Measurements from ENCODE around the gene MSI2.

Gene MSI2

DNA sequence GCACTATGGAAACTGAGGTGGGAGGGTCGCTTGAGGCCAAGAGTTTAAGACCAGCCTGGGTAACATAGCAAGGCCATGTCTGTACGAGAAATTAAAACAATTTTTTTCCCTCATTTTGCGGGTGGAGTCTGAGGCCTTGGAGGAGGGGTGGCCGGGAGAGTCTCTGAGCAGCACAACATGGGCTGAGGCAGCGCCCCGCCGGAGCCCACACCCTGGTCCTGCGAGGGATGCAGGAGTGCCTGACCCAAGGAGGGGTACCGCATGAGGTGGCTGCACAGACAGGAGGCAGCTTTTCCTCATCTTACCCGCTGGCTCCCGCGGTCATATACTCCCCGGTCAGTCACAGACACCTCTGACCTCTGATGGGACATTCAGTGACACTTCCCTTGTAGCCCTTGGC lies 67.7 kb downstream of the MSI2 start:
- no peak for DNase-seq

- no peak for DNase-seq
These were observed 68.3 kb downstream of the MSI2 start for GRCh38 chr17:57324631-57325030.

DNA sequence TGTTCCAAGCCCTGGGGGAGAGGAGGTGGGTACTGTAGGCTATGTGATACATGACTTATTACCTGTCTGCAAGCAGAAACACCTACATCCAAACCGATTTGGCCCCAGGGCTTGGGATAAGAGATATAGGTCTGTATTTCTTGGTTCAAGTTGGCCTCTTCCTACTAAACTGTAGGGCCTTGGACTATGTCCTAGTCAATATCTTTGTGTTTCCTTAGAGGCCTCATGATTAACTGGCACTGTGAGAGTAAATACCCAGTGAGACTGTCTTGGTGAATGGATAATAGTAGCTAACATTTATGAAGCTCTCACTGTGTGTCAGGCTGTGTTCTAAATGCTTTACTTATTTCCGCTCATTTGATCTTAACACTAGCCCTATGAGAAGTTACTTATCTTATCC lies 70.0 kb downstream of the MSI2 start:
- no peak for DNase-seq

- DNase-seq, result no peak
These were observed 70.4 kb downstream of the MSI2 start for GRCh38 chr17:57326764-57327163.

- DNase-seq, result no peak
These were observed 71.0 kb downstream of the MSI2 start for GRCh38 chr17:57327176-57327970.

DNA sequence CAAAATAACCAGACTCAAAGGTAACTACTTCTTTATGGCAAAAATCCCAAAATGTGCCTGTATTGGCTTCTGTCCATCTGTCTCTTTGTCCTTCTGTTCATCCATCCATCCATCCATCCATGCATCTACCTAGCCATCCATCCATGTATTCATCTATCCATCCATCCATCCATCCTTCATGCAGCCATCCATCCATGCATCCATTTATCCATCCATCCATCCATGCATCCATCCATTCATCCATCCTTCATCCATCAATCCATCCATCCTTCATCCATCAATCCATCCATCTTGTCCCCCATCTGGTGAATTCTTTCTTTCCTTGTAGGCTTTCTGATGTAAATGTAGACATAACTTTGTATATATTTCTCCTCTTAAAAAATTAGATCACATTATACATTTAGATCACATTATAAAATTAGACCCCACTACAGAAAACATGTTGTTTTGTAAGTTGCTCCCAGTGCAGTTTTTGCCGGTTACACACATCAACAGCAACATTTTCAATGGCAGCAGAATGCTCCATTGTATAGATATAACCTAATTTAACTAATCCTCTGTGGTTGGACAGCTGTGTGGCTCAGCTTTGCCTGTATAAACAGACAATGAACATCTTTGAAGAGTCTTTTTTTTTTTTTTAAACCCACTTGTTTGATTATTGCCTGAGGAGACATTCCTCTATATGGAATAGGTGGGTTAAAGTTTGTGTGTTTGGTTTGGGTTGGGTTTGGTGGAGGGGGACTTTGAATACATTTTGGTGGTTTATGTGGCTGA lies 72.0 kb downstream of the MSI2 start:
- DNase-seq, result no peak

DNA sequence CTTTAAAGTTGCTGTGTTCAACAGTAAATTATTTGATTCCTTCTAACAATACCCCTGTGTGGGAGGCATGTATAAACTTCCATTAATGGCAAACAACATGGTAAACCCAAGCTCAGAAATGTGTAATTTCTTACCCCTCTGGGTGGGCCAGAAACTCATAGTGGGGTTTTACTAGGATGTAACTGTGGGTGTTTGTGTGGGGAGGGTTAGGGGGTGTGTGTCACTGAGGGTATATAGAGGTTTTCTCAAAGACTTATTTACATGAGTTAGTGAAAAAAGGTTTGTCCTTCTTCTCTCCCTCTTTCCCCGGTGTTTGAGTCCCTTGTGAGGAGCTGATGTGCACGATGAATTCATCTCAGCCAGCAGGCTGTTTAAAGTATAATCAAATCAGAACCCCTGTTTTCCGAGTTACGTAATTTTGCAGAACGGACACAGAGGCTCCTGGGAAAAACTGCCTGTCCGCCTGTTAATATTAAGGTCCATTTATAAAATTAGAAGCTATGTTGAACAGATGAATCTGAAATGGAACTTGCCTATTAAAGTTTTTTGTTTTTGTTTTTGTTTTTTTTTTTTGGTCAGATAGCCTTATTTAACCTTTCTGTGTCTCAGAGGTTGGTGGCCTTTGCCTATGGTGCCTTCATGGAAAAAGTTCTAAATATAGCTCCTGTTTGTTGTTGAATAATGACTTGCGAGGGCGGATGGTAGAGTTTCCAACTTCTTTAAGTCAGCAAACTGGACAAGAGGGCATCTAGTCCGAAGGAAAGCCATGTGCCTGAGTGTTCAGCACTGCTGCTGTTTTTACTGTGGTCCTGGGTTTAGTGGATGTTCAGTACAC lies 73.3 kb downstream of the MSI2 start:
- DNase-seq, result no peak

GRCh38 chr17:57330587-57330986 lies 74.3 kb downstream of the MSI2 start:
- no peak for DNase-seq

- no peak for DNase-seq
These were observed 75.1 kb downstream of the MSI2 start for GRCh38 chr17:57331423-57331822.

DNA sequence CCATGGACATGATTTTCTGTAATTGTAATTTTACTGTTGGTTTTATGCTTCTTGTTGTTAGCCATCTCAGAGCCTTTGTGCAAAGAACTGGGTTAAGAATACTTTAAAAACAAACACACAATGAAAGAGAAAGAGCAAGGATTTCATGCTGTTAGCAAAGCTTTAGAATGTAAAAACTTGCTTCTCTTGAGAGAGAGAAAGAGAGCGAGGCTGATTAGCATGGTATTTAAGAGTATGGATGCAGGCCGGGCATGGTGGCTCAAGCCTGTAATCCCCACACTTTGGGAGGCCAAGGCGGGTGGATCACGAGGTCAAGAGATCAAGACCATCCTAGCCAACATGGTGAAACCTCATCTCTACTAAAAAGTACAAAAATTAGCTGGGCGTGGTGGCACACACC lies 76.2 kb downstream of the MSI2 start:
- DNase-seq, result no peak

DNA sequence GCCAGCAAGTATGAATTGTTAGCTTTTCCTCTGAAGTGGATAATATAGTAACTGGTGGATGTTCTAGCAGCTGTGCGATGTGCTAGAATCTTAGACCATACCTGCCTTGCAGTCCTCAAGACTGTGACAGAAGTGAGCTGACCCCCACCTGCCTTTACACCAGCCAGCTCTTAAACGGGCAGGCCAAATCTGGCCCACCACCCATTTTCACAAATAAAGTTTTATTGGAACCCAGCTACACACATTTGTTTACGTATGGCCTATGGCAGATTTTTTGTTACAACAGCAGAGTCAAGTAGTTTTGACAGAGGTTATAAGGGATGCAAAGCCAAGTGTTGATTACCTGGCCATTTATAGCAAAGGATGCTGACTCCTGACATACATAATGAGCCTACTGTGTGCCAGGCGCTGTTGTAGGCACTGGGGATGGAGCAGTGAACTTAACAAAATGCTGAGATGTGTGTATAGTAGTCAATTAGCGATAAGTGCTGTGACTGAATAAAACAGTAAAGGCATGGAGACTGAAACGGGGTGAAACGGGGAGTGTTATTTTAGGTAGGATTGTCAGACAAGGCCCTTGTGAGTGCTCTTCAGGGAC lies 79.0 kb downstream of the MSI2 start:
- no peak for DNase-seq

DNA sequence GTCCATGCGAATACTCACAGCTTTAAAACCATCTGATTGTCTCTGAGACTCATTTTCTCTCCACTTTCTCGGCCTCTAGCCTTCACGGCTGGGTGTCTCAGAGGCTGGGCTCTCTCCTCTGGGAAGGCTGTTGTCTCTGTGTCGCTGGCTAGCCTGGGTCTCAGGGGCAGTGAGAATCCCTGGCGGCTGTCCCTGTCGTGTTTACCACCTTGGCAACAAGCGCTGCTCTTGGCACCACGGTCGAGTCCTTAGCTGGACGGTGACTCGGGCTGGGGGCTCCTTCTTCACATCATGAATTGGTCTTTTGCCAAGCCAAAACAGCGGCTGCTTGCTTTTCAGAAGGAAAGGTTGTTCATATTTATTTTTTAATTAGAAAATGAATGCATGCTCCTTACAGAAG lies 81.1 kb downstream of the MSI2 start:
- DNase-seq, result no peak

DNA sequence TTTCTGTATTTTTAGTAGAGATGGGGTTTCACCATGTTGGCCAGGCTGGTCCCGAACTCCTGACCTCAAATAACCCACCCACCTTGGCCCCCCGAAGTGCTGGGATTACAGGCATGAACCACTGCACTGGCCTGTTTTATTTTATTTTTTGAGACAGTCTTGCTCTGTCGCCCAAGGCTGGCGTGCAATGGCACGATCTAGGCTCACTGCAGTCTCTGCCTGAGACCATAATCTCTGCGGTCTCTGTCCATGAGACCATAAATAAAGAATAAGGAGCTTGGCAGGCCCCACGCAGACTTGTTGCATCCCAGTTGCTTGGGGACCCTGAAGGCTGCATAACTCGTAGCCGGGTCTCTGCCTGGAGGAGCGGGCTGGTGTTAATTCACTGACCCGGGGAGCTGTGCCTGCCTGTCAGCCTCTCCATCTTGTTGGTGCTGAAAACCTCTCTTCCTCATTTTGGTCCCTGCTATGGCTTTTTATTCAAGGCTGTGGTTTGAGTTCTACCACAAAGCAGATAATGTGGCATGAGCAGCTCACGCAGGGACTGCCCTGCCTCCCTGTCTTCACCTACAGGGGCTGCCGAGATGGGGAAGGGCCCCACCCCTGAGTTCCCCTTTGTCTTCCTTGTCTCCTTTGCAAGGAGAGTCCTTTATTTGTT lies 82.1 kb downstream of the MSI2 start:
- DNase-seq, result no peak

DNA sequence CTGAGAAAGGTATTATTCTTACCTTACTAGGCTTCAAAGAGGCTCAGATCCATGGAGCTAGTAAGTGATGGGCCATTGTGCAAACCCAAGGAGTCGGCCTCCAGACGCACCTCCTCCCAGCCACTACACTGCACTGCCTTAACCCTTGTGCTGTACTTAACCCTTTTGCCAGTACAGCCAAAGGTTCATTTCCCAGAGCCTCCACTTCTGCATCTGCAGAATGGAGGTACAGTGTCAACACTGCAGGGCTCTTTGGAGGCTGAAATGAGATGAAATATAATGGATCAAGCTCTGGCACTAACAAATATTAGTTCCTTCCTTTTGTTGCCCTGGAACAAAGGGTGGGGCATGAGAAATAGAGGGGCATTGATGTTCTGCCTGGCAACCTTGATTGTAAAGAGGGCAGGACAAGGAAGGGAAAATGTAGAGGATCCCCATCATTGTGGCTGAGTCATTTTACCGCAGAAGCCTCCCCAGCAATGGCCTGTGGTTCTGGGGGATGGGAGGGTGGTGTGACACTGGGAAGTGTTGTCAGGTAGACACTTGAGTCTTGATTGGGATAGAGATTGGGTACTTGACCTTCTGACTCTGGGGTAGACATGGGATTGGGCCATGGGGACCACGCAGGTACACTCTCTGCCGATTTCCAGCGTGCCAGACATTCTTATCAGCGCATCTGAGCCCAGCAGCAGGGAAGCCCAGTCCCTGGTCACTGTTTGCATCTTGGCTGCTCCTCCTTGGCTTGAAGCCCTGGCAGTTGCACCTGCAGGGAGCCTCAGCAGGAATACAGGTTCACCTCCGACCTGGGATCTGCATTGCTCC lies 84.0 kb downstream of the MSI2 start:
- no peak for DNase-seq

DNA sequence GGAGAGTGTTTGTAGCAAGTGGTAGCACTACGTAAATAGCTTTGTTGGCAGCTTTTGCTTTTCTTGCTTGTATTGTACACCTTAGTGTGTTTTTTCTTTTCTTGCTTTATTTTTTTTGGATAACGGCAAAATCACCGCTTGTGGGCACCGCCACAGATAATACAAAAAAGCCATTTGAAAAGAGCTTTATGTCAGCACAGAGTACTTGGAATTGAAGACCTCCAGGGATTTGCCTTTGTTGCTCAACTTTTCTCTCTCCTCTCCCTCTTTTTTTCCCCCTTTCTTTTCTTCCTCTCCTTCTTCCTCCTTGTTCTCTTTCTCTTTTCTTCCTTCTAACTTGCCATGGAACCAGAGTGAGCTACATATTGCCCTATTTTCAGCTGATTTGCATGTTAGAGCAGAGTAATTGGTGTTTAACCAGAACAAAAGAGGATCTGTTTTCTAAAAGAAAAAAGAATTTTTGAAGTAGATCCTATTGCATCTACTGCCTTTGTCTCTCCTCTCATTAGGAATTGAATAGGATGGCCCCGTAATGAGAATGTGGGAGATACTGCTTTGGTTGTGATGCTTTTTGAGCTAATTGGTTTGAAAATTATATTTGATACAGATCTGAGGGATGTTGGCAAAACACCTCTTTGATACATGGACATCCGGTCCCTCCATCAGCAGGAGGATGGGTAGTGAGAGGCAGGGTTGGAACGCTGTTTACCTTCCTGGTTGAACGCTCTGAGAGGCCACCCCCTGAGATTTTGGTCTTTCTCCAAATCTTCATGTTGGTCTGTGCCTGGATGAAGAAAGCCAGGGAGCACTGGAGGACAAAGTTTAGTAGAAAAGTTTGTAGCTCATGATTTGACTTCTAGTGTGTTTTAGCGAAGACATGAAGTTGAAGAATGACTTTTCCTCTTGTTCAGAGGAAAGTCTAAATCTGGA lies 85.6 kb downstream of the MSI2 start:
- no peak for DNase-seq

GRCh38 chr17:57342963-57343589 lies 86.8 kb downstream of the MSI2 start:
- no peak for DNase-seq

- DNase-seq, result no peak
These were observed 87.4 kb downstream of the MSI2 start for GRCh38 chr17:57343717-57344116.

DNA sequence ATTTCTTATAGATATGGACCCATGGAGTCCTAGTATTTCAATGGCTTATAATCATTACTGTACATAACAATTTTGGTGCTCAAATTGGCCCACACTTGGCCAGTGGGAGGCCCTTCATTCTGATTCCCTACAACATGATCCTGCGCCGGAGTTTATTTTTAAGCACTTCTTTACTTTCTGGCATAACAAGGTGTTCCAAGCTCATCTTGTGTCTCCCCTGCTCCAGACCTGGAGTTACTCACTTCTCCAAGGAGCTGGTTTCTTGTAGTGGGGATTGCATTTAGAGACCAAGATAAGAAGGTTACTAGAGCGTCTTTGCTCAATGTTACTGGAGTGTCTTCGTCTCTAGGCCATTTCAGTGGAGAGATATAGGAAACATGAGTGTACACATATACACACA lies 87.9 kb downstream of the MSI2 start:
- no peak for DNase-seq

GRCh38 chr17:57349541-57350247 lies 93.4 kb downstream of the MSI2 start:
- DNase-seq, result no peak
